NCI-H1105 treated with DMSO at 0.1 percent for 48 hours (cell line): ENCODE measurements around the gene SYT2.
"Not testable (repeated sequence)": the region's sequence is repeated elsewhere in the genome, so short reads cannot be mapped to it uniquely, and the experiment has no call there.

Experiments used
- DNase-seq: peaks from one replicate; lab custom pipeline; 2025; lab: John Stamatoyannopoulos, UW

The SYT2 gene

DNA sequence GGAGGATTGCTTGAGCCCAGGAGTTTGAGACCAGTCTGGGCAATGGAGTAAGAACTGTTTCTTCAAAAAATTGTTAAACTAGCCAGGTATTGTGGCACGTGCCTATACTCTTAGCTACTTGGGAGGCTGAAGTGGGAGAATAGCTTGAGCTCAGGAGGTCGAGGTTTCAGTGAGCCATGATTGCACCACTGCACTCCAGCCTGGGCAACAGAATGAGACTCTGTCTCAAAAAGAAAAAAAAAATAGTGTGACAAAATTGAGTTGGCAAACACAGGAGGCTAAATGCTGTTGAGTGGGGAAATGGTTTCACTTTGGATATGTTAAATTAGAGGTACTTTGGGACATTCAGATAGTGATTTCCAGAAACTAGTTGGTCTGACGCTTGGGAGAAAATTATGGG is 163.9 kb downstream of the SYT2 start:
- DNase-seq: not testable (repeated sequence)

DNA sequence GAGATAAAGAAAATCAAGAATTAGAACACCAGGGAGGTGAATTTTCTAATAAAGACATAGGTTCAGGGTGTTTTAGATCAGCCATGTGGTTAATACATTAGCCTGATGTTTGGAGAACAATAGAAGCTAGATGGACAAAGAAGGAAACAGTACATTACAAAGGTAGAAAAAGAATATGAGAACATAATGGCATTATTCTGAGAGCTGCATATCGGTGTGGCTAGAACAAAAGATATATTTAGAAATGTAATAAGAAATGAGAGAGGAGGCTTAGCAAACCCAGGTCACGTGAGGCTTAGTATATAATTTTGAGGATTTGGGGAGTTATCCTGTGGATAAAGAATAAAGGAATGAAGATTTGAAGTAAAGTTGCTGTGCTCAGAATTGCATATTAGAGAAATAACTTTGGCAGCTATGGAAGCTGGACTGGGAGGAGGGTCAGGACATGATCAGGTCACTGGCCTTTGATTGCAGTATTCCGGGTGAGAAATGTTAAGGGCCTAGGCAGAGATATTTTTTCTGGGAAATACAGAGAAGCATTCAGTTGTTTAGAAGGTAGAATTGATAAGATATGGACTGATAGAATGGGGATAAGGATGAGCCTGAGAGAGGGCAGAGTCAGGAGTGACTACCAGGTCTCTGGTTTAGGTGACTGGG is 164.5 kb downstream of the SYT2 start:
- DNase-seq: not testable (repeated sequence)

- not testable (repeated sequence) for DNase-seq
These were observed 165.3 kb downstream of the SYT2 start for GRCh38 chr1:202544766-202545449.

GRCh38 chr1:202543537-202543936 is 166.7 kb downstream of the SYT2 start:
- DNase-seq: not testable (repeated sequence)

DNA sequence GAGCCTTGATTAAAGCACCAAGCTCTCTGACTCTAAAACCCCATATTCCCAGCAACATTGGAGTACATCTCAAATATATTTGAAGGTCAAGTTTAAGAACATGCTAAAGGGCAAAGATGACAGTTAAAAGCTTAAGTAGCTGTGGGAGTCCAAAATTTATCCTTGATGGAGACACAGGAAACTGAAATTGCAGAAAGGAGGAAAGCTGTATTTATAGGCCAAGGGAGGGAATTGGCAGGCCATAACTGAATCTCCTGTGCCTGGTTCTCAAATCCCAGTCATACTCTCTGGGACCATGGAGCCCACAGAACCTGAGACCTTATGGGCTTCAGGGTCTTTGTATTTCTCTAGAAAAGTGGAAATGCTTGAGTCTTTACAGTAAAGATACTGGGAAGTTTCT is 167.8 kb downstream of the SYT2 start:
- DNase-seq: not testable (repeated sequence)

- not testable (repeated sequence) for DNase-seq
These were observed 169.4 kb downstream of the SYT2 start for GRCh38 chr1:202540858-202541257.
